NCI-H1417 treated with DMSO at 0.1 percent for 48 hours (cell line): ENCODE results near the gene ARNT2.

Source experiments
- DNase-seq: peaks from one replicate; lab custom pipeline; 2025; lab: John Stamatoyannopoulos, UW

The ARNT2 gene

GRCh38 chr15:80594091-80594889, 190.1 kb downstream of the ARNT2 start:
- DNase-seq = no peak

- no peak for DNase-seq
Measured at GRCh38 chr15:80595396-80595795, 191.2 kb downstream of the ARNT2 start.

- DNase-seq = no peak
Measured at GRCh38 chr15:80596521-80596976, 192.4 kb downstream of the ARNT2 start.

GRCh38 chr15:80597076-80597475, 192.9 kb downstream of the ARNT2 start:
- DNase-seq = no peak

GRCh38 chr15:80599359-80599758, 195.2 kb downstream of the ARNT2 start:
- DNase-seq = no peak

GRCh38 chr15:80600626-80601025, 196.4 kb downstream of the ARNT2 start:
- no peak for DNase-seq

- no peak for DNase-seq
Measured at GRCh38 chr15:80601256-80601655, 197.1 kb downstream of the ARNT2 start.

GRCh38 chr15:80604583-80605575, 200.7 kb downstream of the ARNT2 start:
- no peak for DNase-seq

- DNase-seq = no peak
Measured at GRCh38 chr15:80605591-80606150, 201.5 kb downstream of the ARNT2 start.

GRCh38 chr15:80606511-80607071, 202.4 kb downstream of the ARNT2 start:
- no peak for DNase-seq

- DNase-seq = no peak
Measured at GRCh38 chr15:80607287-80607980, 203.3 kb downstream of the ARNT2 start.

- DNase-seq = no peak
Measured at GRCh38 chr15:80608688-80609087, 204.5 kb downstream of the ARNT2 start.

GRCh38 chr15:80609091-80609490, 204.9 kb downstream of the ARNT2 start:
- DNase-seq = no peak

GRCh38 chr15:80609512-80609946, 205.3 kb downstream of the ARNT2 start:
- no peak for DNase-seq

- DNase-seq = no peak
Measured at GRCh38 chr15:80611543-80612080, 207.4 kb downstream of the ARNT2 start.

- DNase-seq = no peak
Measured at GRCh38 chr15:80612118-80612823, 208.1 kb downstream of the ARNT2 start.

GRCh38 chr15:80613762-80614365, 209.7 kb downstream of the ARNT2 start:
- DNase-seq = no peak

- no peak for DNase-seq
Measured at GRCh38 chr15:80614711-80615360, 210.7 kb downstream of the ARNT2 start.

- no peak for DNase-seq
Measured at GRCh38 chr15:80615361-80615736, 211.2 kb downstream of the ARNT2 start.
